K562 (cell line): ENCODE measurements around the gene ZER1. TPM values are rescaled to one million over a fixed set of nuclear protein-coding genes. Genes with fewer than 3 reads are reported as not detected.

Source experiments
- ATAC-seq: fragments of 200-7000 bp; cut with Tn5 transposase; 3 replicates; pipeline ENCODE4 v1.9.1; 2020; ENCODE audit warnings: moderate library complexity
- BruUV-seq: library from RNA; stranded (reverse); fragments of 400-500 nt; replicated peaks from 2 replicates; lab custom pipeline; 2021; lab: Mats Ljungman, UMichigan
- CTCF ChIA-PET: fragments of 300-600 bp; formaldehyde crosslinking; extraction: SDS; loops from one replicate; lab custom pipeline; 2021; ENCODE audit warnings: low intra/inter-chr PET ratio; lab: Yijun Ruan, JAX
- POLR2A ChIA-PET: fragments of 300-600, 350-650 bp; sonication (Branson Sonifier 250); formaldehyde crosslinking; extraction: SDS; loops from one replicate; lab custom pipeline; 2021; ENCODE audit warnings: antibody characterized with exemption, inconsistent platforms; lab: Yijun Ruan, JAX
- DNase-seq, 4 experiments: peaks; one replicate each; pipeline versions ENCODE4 v3.0.0 to v3.0.0-alpha.2; 2011 to 2018; ENCODE audit warnings: low spot score in 3 of 4, mixed read lengths in 3 of 4; ENCODE audit errors: extremely low read depth in 1 of 4
- FAIRE-seq: peaks from 2 replicates; lab custom pipeline; 2011; peaks lifted over from hg19 to GRCh38; lab: Jason Lieb, UNC
- H2AFZ ChIP-seq: 2 replicates; pipeline ENCODE4 v1.6.0; 2011; ENCODE audit warnings: low read depth, low read length, control low read depth, inconsistent platforms
- H3K27ac ChIP-seq: fragments of 200-600 bp; 3 replicates; pipeline ENCODE4 v1.8.0; 2011; ENCODE audit warnings: low read depth, mild to moderate bottlenecking, control low read depth, inconsistent platforms, low read length, moderate library complexity, mixed read lengths; ENCODE audit errors: extremely low read depth
- H3K27me3 ChIP-seq, 2 experiments: fragments of 300-600 bp in 1 of 2; 2 replicates in 1 of 2; 3 replicates in 1 of 2; pipeline versions ENCODE4 v1.6.0 to v1.8.0; 2011; ENCODE audit warnings: inconsistent platforms in 2 of 2, low read length in 2 of 2, mild to moderate bottlenecking in 1 of 2, mixed read lengths in 1 of 2, moderate library complexity in 1 of 2; ENCODE audit not compliant: control insufficient read depth in 2 of 2, insufficient read depth in 2 of 2
- H3K36me3 ChIP-seq: fragments of 300-600 bp; 3 replicates; pipeline ENCODE4 v1.8.0; 2011; ENCODE audit warnings: mild to moderate bottlenecking, low read length, inconsistent platforms; ENCODE audit not compliant: control insufficient read depth, insufficient read depth
- H3K4me1 ChIP-seq, 2 experiments: fragments of 200-600 bp in 1 of 2; replicated peaks in 1 of 2; 2 replicates in 1 of 2; 3 replicates in 1 of 2; pipeline versions ENCODE4 v1.5.1 to v1.8.0; 2011; ENCODE audit warnings: inconsistent platforms in 2 of 2, low read length in 2 of 2, mild to moderate bottlenecking in 1 of 2, mixed read lengths in 1 of 2, moderate library complexity in 1 of 2; ENCODE audit not compliant: control insufficient read depth in 2 of 2, insufficient read depth in 2 of 2
- H3K4me2 ChIP-seq: 2 replicates; pipeline ENCODE4 v1.6.1; 2011; ENCODE audit warnings: low read length, control low read depth, inconsistent platforms, mixed read lengths; ENCODE audit not compliant: insufficient read depth
- H3K4me3 ChIP-seq: fragments of 200-600 bp; sonication (generic), shearing (Covaris generic); 2 replicates; pipeline ENCODE4 v1.5.1; 2016; ENCODE audit warnings: control low read depth, inconsistent platforms
- H3K79me2 ChIP-seq: fragments of 200-600 bp; 3 replicates; pipeline ENCODE4 v1.8.0; 2011; ENCODE audit warnings: low read length, inconsistent platforms; ENCODE audit not compliant: control insufficient read depth, insufficient read depth
- H3K9ac ChIP-seq, 2 experiments: 2 replicates each; pipeline versions ENCODE4 v1.6.0 to v1.6.1; 2011; ENCODE audit warnings: low read depth in 2 of 2, low read length in 2 of 2, control low read depth in 1 of 2, inconsistent platforms in 1 of 2, mild to moderate bottlenecking in 1 of 2, mixed read lengths in 1 of 2; ENCODE audit not compliant: insufficient read depth in 1 of 2
- H3K9me1 ChIP-seq: one replicate; pipeline ENCODE4 v1.6.0; 2011; ENCODE audit warnings: inconsistent platforms, mild to moderate bottlenecking, low read length, moderate library complexity; ENCODE audit not compliant: control insufficient read depth, insufficient read depth
- H3K9me3 ChIP-seq: replicated peaks from 2 replicates; pipeline ENCODE4 v1.5.1; 2011; ENCODE audit warnings: low read depth, low read length, inconsistent platforms; ENCODE audit not compliant: control insufficient read depth, insufficient read depth
- H4K20me1 ChIP-seq: replicated peaks from 2 replicates; pipeline ENCODE4 v1.6.1; 2011; ENCODE audit warnings: low read length, inconsistent platforms, mixed read lengths; ENCODE audit not compliant: control insufficient read depth, insufficient read depth
- C11orf30 ChIP-seq: fragments of 450-650 bp; IDR thresholded peaks from 2 replicates; pipeline ENCODE4 v1.6.1; 2016; ENCODE audit warnings: low read depth, mild to moderate bottlenecking
- SPI1 ChIP-seq: IDR thresholded peaks from 2 replicates; pipeline ENCODE4 v1.6.1; 2011; ENCODE audit warnings: low read depth, low read length, control low read depth, borderline replicate concordance
- ZNF699 ChIP-seq: fragments of 250-450 bp; sonication (Bioruptor Pico); IDR thresholded peaks from 2 replicates; pipeline ENCODE4 v1.8.0; 2021; ENCODE audit warnings: mild to moderate bottlenecking, moderate library complexity; ENCODE audit not compliant: insufficient replicate concordance
- ZNF764 ChIP-seq: fragments of 250-450 bp; sonication (Bioruptor Pico); IDR thresholded peaks from 2 replicates; pipeline ENCODE4 v1.4.0; 2020; ENCODE audit warnings: low read depth, mild to moderate bottlenecking, moderate library complexity
- WGBS: fragments of 100-300 bp; shearing (Covaris generic); methylation state at CpG from one replicate; pipeline ENCODE4 v1.1.6; 2016; ENCODE audit warnings: low coverage, mixed read lengths; ENCODE audit not compliant: insufficient coverage; ENCODE audit errors: missing lambda C conversion rate; 5-methylcytosine and 5-hydroxymethylcytosine counted together
- in situ Hi-C: fragments of 300-500 bp; cut with MboI; formaldehyde crosslinking; loops from 4 replicates; pipeline ENCODE4 v1.15.0; 2018; ENCODE audit warnings: inconsistent platforms, mixed read lengths
- intact Hi-C: fragments of 100-400 bp; cut with micrococcal nuclease; formaldehyde crosslinking; loops from 2 replicates; pipeline ENCODE4 v1.14.2; 2022
- polyA plus RNA-seq, 8 experiments: library from polyadenylated mRNA; depleted of rRNA in 4 of 8; stranded (reverse) in 5 of 8; unstranded in 3 of 8; fragments of >200 nt; fragmentation: Nextera tagmentation in 2 of 8; fragmentation: Illumina TruSeq in 1 of 8; extraction: Ambion mirVana in 2 of 8; extraction: Trizol in 1 of 8; gene quantifications; 2 replicates each; pipeline versions ENCODE4 v1.2.1 to v1.2.3, GENCODE V29; 2011 to 2014; ENCODE audit warnings: inconsistent platforms in 1 of 8, missing spikeins in 1 of 8
- total RNA-seq, 7 experiments: library from RNA; depleted of rRNA in 6 of 7; stranded (reverse); fragments of >200 nt in 6 of 7; fragmentation: Illumina TruSeq in 2 of 7; extraction: Trizol in 2 of 7; gene quantifications; 2 replicates each; pipeline versions ENCODE4 v1.2.1 to v1.2.3, GENCODE V29; 2011 to 2021; ENCODE audit warnings: low replicate concordance in 1 of 7
- TF ChIP-seq, protein P1 (sequence below): fragments of 250-450 bp; sonication (Bioruptor Pico); IDR thresholded peaks from 2 replicates; pipeline ENCODE4 v1.4.0; 2020; ENCODE audit warnings: mild to moderate bottlenecking
- TF ChIP-seq, protein P2 (sequence below): sonication (generic); formaldehyde crosslinking; IDR thresholded peaks from 2 replicates; pipeline ENCODE4 v1.8.0; 2023; ENCODE audit warnings: missing genetic modification reagents, mild to moderate bottlenecking, borderline replicate concordance

Gene ZER1
- total and polyA plus RNA-seq, 9 of the 15 experiments (the other 6 are each of a cell fraction or from before 2014, with no cell fraction given) = 0.07 to 10.7 (median 6.2) TPM

DNA sequence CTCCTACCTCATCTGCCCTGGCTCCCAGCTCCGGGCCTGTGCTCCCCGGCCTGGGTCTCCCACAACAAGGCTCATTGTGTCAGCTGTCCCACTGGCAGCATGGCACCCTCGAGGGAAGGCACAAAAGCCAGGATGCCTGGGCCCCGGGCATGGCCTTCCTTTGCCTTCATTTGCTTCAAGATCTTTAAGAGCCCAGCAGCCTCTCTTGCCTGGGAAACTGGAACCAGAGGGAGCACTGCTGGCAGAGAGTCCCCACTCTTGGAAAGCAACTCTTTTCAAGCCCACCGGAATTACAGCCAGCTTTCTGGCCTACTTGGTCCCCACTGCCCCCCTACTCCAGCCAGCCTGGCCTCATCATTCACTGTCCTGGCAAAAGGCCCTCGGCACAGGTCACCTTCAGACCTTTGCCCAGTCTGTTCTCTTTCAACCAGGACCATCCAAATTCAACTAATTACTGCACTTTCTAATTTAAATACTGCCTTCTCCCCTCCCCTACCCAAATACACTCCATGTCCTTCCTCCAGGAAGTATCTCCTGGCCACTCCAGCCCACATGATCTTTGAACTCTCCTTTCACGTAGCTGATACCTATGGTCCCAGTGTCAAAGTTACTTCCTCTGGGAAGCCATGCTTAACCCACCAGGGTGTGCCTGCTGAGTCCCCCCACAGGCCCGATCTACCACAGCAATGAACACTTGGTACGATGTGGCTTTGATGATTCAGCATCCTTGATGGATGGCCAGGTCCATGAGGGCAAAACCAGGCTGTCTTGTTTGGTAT lies 8.9 kb downstream of the ZER1 start (continued):
- TF ChIP-seq, protein P1, sequence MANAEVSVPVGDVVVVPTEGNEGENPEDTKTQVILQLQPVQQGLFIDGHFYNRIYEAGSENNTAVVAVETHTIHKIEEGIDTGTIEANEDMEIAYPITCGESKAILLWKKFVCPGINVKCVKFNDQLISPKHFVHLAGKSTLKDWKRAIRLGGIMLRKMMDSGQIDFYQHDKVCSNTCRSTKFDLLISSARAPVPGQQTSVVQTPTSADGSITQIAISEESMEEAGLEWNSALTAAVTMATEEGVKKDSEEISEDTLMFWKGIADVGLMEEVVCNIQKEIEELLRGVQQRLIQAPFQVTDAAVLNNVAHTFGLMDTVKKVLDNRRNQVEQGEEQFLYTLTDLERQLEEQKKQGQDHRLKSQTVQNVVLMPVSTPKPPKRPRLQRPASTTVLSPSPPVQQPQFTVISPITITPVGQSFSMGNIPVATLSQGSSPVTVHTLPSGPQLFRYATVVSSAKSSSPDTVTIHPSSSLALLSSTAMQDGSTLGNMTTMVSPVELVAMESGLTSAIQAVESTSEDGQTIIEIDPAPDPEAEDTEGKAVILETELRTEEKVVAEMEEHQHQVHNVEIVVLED (CRISPR knock-in tag) = no peak
- TF ChIP-seq C11orf30 = peak; percentile 71
- no peak for TF ChIP-seq ZNF699
- TF ChIP-seq ZNF764 = no peak

GRCh38 chr9:128757602-128758001 lies 14.1 kb downstream of the ZER1 start:
- CTCF ChIA-PET = no interaction called here
- no peak overlapping the region for H2AFZ ChIP-seq
- ATAC-seq (no peak), DNase-seq (no peak), FAIRE-seq (no peak)
- no peaks in the 10 kb centered on the region for H4K20me1 ChIP-seq
- in situ Hi-C loops (no loop called here), intact Hi-C loops (no loop called here)
- H3K4me3 ChIP-seq = no peak overlapping the region
- no peak overlapping the region for H3K27ac ChIP-seq
- no peaks in the 10 kb centered on the region for H3K9me1 ChIP-seq
- TF ChIP-seq, protein P2, sequence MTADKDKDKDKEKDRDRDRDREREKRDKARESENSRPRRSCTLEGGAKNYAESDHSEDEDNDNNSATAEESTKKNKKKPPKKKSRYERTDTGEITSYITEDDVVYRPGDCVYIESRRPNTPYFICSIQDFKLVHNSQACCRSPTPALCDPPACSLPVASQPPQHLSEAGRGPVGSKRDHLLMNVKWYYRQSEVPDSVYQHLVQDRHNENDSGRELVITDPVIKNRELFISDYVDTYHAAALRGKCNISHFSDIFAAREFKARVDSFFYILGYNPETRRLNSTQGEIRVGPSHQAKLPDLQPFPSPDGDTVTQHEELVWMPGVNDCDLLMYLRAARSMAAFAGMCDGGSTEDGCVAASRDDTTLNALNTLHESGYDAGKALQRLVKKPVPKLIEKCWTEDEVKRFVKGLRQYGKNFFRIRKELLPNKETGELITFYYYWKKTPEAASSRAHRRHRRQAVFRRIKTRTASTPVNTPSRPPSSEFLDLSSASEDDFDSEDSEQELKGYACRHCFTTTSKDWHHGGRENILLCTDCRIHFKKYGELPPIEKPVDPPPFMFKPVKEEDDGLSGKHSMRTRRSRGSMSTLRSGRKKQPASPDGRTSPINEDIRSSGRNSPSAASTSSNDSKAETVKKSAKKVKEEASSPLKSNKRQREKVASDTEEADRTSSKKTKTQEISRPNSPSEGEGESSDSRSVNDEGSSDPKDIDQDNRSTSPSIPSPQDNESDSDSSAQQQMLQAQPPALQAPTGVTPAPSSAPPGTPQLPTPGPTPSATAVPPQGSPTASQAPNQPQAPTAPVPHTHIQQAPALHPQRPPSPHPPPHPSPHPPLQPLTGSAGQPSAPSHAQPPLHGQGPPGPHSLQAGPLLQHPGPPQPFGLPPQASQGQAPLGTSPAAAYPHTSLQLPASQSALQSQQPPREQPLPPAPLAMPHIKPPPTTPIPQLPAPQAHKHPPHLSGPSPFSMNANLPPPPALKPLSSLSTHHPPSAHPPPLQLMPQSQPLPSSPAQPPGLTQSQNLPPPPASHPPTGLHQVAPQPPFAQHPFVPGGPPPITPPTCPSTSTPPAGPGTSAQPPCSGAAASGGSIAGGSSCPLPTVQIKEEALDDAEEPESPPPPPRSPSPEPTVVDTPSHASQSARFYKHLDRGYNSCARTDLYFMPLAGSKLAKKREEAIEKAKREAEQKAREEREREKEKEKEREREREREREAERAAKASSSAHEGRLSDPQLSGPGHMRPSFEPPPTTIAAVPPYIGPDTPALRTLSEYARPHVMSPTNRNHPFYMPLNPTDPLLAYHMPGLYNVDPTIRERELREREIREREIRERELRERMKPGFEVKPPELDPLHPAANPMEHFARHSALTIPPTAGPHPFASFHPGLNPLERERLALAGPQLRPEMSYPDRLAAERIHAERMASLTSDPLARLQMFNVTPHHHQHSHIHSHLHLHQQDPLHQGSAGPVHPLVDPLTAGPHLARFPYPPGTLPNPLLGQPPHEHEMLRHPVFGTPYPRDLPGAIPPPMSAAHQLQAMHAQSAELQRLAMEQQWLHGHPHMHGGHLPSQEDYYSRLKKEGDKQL (CRISPR knock-in tag) = no peak
- 0 out of 2 replicates have a peak, but pooled peaks have one; percentile 8 for TF ChIP-seq SPI1
- BruUV-seq = no TSS peak
- peaks cover 6% of the 10 kb centered on the region; the same call in 2 of the 3 replicates for H3K36me3 ChIP-seq
- POLR2A ChIA-PET = interaction anchor here (0.6 kb wide), 1 partner anchor 25 kb away, joined by 3 read pairs; no protein-coding TSS in a partner anchor
- H3K4me2 ChIP-seq = no peak overlapping the region
- 58% methylated on average over 6 of the region's 6 CpGs for WGBS
- H3K27me3 ChIP-seq = no peaks in the 10 kb centered on the region
- H3K9me3 ChIP-seq = no peaks in the 10 kb centered on the region
- peaks cover 7 to 14% of the 10 kb centered on the region in 2 experiments; a peak in 3 of 5 replicates for H3K4me1 ChIP-seq
- H3K9ac ChIP-seq = no peak overlapping the region
- H3K79me2 ChIP-seq = no peaks in the 10 kb centered on the region
